ENCODE measurements around the gene SPDYE3.
"Not testable (repeated sequence)": the region's sequence is repeated elsewhere in the genome, so short reads cannot be mapped to it uniquely, and the experiment has no call there.

Gene SPDYE3

GRCh38 chr7:100288258-100288657, 19.2 kb upstream of the SPDYE3 start:
- not testable (repeated sequence) for DNase-seq

- not testable (repeated sequence) for DNase-seq
Observed at GRCh38 chr7:100292162-100292561, 15.3 kb upstream of the SPDYE3 start.

DNA sequence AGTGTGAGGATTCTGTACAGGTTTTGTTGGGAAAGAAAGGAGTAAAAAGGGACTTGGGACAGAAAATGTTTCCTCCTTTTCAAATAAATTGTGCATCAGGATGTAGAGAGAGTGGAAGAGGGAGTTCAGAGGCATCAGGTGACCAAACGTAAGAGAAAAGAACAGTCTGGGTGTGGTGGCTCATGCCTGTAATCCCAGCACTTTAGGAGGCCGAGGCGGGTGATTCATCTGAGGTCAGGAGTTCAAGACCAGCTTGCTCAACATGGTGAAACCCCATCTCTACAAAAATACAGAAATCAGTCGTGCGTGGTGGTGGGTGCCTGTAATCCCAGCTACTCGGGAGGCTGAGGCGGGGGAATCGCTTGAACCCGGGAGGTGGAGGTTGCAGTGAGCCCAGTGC, 12.2 kb upstream of the SPDYE3 start:
- DNase-seq, result not testable (repeated sequence)

- not testable (repeated sequence) for DNase-seq
Observed at GRCh38 chr7:100297852-100298631, 9.5 kb upstream of the SPDYE3 start.

DNA sequence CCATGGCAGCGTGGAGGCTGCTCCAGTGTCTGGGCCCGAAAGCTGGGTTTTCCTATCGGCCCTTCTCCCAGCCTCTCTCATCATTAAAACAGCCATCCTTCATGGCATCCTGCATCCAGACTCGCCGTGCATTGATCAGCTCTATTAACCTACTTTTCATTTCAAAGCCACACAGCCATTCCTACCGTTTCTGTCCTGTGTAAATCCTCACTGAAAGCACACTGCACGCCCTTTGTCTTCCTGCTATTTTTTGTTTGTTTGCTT, 8.9 kb upstream of the SPDYE3 start:
- not testable (repeated sequence) for DNase-seq

GRCh38 chr7:100304526-100304925, 3.0 kb upstream of the SPDYE3 start:
- not testable (repeated sequence) for DNase-seq

GRCh38 chr7:100318329-100318728, 10.8 kb downstream of the SPDYE3 start:
- DNase-seq, result not testable (repeated sequence)

DNA sequence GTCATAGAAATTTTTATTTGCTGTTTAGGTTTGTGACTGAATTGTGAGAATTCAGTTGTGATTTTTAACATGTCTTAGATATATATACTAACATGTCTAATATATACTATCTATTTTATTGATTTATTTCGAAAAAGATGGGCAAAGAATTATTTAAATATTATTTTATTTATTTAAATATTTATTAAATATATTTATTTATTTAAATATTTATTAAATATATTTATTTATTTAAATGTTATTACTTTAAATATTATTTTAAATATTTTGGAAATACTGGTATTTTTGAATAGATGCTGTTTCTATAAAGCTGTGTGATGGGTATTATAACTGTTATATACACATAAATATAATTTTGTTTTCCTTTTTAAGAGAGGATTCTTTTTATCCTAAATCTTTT, 14.1 kb downstream of the SPDYE3 start:
- DNase-seq, result not testable (repeated sequence)

GRCh38 chr7:100324194-100324593, 16.7 kb downstream of the SPDYE3 start:
- not testable (repeated sequence) for DNase-seq

DNA sequence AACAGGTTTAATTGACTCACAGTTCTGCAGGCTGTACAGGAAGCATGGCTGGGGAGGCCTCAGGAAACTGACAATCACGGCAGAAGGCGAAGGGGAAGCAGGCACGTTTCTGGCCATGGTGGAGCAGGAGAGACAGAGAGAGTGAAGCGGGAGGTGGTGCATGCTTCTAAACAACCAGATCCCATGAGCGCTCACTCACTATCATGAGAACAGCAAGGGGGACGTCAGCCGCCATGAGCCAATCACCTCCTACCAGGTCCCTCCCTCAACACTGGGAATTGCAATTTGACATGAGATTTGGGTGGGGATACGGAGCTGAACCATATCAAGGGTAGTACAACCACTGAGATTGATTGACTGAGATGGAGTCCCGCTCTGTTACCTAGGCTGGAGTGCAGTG, 18.2 kb downstream of the SPDYE3 start:
- DNase-seq, result not testable (repeated sequence)

DNA sequence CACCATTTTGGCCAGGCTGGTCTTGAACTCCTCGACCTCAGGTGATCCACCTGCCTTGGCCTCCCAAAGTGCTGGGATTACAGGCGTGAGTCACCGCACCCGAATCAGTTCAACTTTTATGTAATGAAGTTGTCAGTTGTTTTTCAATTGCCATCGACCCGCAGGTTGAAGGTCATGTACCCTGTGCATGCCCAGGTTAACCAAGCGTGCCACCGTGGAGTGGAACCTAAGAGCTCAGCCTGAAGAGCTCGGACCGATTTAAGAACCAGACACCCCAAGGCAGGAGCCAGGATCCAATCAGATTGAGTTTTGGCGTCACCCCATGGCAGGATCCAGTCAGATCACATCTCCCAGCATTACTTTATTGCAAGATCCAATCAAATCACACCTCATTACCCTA, 19.4 kb downstream of the SPDYE3 start:
- DNase-seq, result not testable (repeated sequence)

GRCh38 chr7:100335566-100336466, 28.3 kb downstream of the SPDYE3 start:
- DNase-seq, result peak; percentile 64 to 88

GRCh38 chr7:100338083-100338696, 30.7 kb downstream of the SPDYE3 start:
- DNase-seq, result not testable (repeated sequence)

DNA sequence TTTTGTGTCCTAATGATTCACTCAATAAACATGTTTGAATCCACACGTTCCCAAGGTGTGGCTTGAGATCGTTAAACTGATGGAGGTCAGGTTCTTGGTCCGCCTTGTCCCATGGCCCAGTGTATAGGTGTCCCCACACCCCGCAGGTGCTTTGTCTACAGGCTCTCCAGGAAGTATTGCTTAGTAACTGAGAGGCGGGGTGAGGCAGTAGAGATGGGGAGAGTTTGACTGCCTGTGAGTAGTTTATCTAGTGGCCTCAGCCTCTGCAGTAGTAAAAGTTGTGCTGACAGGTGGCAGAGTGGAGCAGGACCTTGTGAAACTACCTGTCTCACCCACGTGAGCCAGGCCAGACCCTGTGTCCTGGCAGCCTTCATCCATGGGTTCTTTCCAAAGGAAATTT, 33.8 kb downstream of the SPDYE3 start:
- DNase-seq, result not testable (repeated sequence)

DNA sequence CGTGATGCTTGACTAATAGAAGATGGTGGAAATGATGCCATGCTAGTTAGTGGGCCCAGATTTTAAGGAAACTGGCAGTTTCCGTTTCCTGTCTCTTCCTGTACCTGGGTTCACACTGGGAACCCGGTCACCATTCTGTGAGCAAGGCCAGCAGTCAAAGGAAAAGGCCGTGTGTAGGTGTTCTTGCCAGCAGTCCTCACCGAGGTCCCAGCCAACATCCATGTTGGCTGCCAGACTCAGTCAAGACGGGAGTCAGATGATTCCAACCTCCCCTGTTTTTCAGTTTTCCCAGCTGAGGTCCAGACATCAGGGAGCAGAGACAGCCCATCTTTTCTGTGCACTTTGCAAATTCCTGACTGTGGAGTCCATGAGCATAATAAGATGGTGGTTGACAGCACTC, 35.3 kb downstream of the SPDYE3 start:
- no peak for DNase-seq

- DNase-seq, result not testable (repeated sequence)
Observed at GRCh38 chr7:100344124-100344559, 36.6 kb downstream of the SPDYE3 start.

DNA sequence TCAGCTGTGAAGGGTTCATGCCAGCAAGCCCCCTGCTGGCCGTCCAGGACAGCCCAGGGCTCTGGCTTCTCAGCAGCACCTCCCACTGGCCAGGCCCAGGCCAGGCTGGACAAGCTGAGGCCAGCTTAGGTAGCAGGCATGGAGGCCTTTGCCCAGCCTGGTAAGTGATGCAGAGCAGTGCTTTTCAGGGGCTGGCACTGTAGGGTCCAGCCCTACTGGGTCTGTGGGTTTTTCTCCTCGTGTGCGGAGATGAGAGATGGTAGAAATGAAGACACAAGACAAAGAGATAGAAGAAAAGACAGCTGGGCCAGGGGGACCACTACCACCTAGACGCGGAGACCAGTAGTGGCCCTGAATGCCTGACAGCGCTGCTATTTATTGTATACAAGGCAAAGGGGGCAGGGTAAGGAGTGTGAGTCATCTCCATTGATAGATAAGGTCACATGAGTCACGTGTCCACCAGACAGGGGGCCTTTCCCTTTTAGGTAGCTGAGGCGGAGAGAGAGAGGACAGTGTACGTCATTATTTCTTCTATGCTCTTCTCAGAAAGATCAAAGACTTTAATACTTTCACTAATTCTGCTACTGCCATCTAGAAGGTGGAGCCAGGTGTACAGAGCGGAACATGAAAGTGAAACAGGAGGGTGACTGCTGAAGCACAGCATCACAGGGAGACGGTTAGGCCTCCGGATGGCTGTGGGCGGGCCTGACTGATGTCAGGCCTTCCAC, 37.2 kb downstream of the SPDYE3 start:
- DNase-seq, result not testable (repeated sequence)

GRCh38 chr7:100345288-100345672, 37.8 kb downstream of the SPDYE3 start:
- DNase-seq, result peak; percentile 5 to 31

- DNase-seq, result no peak
Observed at GRCh38 chr7:100346921-100347320, 39.4 kb downstream of the SPDYE3 start.

DNA sequence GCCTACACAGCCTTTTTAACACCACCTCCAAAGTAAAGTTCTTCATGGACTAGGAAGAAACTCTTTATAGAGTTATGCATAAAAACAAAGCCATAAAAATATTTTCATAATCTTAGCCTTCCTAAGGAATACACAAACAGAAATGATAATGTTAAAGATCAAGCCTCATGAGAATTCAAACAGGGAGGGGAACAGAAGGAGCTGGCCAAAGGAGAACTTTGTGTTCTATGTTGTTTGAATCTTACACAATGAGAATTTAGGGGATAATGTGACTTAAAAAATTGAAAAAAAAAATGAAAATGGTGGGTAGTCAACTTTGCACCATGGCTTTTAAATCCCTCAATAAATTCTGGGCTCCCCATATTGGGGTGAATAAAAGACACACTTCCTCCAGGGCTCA, 41.3 kb downstream of the SPDYE3 start:
- DNase-seq, result no peak

DNA sequence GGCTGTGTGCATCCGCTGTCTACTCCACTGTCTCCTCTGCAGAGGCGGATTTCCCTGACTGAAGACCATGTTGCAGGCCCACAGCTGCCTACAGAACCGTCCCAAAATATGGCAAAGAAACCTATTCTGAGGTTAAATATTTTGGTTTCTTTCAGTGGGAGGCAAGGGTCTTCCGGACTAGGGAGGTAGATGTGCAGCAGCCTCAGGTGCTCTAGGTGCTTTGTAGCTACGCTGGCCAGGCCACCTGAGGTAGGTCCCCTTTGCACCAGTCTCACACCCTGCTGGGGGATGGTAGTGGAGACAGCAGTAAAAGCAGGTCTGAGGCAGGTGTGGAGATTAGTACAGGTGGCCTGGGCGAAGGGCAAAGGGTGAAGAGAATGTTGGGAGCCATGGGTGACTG, 42.3 kb downstream of the SPDYE3 start:
- no peak for DNase-seq

DNA sequence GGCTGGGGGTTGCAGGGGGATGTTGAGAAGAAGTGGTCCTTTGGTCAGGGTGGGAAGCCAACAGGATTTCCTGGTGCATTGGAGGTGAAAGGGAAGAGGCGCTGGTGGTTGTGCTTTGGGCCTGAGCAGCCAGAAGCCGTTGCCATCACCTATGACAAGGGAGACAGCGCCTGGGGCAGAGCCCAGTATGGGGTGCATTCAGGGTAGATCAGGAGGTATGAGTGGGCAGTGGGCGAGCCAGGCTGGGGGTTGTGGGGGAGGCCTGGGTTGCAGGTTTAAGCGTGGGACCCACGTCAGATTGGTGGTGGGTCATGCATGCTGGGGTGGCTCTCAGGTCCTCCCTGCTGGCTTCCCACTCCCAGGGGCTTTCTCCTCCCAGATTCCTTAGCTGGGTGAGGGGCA, 44.2 kb downstream of the SPDYE3 start:
- DNase-seq, result no peak

DNA sequence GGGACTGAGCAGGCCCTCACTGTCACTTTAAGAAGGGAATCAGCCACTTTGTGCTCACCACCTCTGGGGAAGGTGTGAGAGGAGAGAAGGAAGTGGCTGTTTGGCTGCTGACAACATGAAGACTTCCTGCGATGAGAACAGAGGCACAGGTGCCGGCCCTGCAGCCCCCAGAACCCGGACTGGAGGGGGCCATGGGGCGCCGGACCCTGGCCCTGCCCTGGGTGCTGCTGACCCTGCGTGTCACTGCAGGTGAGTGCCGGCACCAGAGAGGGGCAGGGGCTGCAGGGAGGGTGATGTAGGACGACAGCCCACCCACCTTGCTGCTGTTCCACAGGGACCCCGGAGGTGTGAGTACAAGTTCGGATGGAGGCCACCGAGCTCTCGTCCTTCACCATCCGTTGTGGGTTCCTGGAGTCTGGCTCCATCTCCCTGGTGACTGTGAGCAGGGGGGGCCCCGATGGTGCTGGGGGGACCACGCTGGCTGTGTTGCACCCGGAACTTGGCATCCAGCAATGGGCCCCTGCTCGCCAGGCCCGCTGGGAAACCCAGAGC, 44.8 kb downstream of the SPDYE3 start:
- DNase-seq, result not testable (repeated sequence)
